ENCODE results near the gene AP4B1.

DNA sequence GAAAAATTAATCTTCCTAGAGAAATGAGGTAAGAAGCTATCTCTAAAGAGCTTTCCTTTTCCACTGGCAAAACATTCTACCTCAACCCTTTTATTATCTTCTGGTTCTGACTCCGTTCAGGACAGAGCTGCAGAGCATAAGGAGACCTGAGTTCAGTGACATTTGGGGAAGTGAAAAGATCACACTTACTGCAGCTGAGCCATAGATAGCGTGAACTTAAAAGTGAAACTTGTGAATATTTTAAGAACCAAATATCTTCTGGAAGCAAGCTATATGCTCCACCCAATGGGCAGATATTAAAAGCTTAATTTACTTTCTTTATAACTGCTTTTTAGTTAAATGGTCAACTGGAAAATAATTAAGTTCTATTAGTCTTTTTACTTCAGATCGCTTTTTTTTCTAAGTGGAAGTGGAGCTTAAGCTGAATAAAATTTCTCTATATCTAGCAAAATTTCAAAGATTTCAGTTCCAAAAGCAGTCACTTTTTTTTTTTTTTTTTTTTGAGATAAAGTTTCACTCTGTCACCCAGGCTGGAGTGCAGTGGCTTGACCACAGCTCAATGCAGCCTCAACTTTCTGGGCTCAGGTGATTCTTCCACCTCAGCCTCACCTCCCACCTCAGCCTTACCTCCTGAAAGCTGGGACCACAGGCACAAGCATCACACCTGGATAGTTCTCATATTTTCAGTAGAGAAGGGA is 45.0 kb downstream of the AP4B1 start:
- no peak for TF ChIP-seq EZH2 (IDR thresholded peaks at IDR 0.05; ENCODE audit: borderline replicate concordance)
- no peak for TF ChIP-seq CTCF (IDR thresholded peaks at IDR 0.05; ENCODE audit: poor library complexity)
